ENCODE measurements around the gene CENPM.

The CENPM gene

DNA sequence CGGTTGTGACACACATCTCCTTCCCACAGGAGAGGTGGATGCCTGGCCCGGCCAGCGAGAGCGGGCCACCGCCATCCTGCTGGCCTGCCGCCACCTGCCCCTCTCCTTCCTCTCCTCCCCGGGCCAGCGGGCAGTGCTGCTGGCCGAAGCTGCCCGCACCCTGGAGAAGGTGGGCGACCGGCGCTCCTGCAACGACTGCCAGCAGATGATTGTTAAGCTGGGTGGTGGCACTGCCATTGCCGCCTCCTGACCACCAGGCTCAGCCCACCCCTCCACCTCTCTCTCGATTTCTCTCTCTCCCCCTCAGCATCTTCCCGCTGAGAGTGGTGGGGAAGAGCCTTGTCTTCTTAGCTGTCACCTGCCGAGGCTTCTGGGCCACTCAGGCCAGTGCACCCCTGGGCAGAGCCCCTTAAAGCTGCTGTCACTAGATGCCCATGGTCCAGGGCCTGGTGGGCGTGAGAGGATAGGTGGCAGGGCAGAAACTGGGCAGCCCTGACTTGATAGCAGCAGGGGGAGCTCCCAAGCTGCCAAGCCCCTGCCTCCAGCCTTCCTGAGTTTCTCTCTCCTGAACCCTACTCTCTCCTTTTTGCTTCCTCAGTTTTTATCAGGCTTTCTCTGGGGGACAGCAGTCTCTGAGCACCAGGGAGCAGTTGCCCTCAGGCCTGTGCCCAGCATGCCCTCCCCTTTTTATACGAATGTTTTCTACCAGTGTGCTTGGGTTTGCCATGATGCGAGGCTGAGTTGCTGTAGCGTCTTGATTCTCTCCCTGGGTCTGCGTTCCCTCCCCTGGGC, 41.3 kb downstream of the CENPM start:
- no peak overlapping the region for H3K4me3 ChIP-seq (ENCODE audit: control insufficient read depth, low read depth, low read length)
- no peak for TF ChIP-seq CTCF (IDR thresholded peaks at IDR 0.05; ENCODE audit: control insufficient read depth, insufficient read depth, low read depth, low read length, missing control alignments)
- DNase-seq (ENCODE audit: low read depth), result no peak

- DNase-seq (ENCODE audit: low read depth), result no peak
- H3K4me3 ChIP-seq (ENCODE audit: control insufficient read depth, low read depth, low read length), result no peak overlapping the region
- no peak for TF ChIP-seq CTCF (IDR thresholded peaks at IDR 0.05; ENCODE audit: control insufficient read depth, insufficient read depth, low read depth, low read length, missing control alignments)
Observed at GRCh38 chr22:41904450-41905410, 42.2 kb downstream of the CENPM start.

DNA sequence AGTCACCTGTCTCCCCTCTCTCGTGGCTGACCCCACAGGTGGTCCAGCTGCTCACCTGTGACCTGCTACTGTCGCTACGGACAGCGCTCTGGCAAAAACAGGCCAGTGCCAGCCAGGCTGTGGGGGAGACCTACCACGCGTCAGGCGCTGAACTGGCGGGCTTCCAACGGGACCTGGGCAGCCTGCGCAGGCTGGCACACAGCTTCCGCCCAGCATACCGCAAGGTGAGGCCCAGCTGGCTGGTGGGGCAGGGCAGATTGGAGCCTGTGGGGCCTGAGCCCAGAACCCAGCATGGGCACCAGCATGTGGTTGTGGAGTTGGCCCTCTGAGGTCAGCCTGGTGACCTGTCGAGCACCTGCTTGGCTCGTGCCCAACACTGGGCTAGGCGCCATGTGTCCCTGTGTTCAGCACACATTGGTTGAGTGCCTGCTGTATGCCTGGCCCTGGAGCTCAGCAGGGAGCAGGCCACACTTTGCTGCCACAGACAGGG, 44.0 kb downstream of the CENPM start:
- no peak for TF ChIP-seq CTCF (IDR thresholded peaks at IDR 0.05; ENCODE audit: control insufficient read depth, insufficient read depth, low read depth, low read length, missing control alignments)
- DNase-seq (ENCODE audit: low read depth), result no peak
- H3K4me3 ChIP-seq (ENCODE audit: control insufficient read depth, low read depth, low read length), result no peak overlapping the region

DNA sequence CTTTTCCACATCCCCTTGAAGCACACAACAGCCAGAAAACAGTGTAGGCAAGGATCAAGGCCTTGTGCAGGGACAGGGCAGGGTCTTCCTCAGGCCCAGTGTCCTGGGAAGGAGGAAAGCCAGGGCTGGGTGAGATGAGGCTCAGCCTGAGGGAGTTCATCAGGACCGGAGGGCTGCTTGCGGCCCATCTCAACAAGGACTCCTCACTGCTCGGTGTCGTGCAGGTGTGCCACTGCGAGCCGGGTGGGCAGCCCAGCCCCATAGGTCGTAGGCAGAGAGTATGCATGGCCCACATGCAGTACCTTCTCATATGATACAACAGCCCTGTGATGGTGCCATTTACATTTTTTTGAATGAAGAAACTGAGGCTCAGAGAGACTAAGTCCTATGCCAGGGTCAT, 44.9 kb downstream of the CENPM start:
- no peak for DNase-seq (ENCODE audit: low read depth)
- H3K4me3 ChIP-seq (ENCODE audit: control insufficient read depth, low read depth, low read length), result no peak overlapping the region
- TF ChIP-seq CTCF (IDR thresholded peaks at IDR 0.05; ENCODE audit: control insufficient read depth, insufficient read depth, low read depth, low read length, missing control alignments), result no peak

DNA sequence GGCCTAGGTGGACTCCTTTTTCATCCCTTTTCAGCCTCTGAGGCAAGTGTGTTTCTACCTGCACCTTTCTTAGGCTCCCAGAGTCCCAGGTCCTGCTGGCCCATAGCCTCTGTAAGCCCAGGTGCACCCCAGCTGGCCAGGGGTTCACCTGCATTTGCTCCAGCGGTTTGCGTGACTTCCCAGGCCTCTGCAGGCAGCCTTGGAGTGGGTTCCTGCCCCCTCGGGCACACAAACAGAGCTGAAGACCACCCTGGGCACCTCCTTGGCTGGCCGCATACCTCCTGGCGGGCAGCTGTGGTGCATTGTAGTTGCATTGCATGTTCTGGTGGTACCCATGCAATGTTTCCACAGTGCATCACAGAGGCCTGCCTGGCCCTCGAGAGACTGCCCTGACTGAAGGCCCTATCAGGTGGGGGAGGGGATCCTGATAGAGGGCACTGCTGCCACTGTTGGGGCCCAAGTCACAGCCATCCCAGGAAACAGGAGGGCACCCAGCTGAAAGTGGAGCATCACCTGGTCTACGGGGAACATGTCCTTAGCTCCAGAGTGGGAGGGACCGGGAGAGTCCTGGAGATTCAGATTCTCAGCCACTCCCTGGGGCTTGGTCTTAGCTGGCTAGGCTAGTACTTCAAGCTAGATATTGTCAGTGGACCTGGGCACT, 46.2 kb downstream of the CENPM start:
- no peak overlapping the region for H3K4me3 ChIP-seq (ENCODE audit: control insufficient read depth, low read depth, low read length)
- DNase-seq (ENCODE audit: low read depth), result no peak
- no peak for TF ChIP-seq CTCF (IDR thresholded peaks at IDR 0.05; ENCODE audit: control insufficient read depth, insufficient read depth, low read depth, low read length, missing control alignments)

DNA sequence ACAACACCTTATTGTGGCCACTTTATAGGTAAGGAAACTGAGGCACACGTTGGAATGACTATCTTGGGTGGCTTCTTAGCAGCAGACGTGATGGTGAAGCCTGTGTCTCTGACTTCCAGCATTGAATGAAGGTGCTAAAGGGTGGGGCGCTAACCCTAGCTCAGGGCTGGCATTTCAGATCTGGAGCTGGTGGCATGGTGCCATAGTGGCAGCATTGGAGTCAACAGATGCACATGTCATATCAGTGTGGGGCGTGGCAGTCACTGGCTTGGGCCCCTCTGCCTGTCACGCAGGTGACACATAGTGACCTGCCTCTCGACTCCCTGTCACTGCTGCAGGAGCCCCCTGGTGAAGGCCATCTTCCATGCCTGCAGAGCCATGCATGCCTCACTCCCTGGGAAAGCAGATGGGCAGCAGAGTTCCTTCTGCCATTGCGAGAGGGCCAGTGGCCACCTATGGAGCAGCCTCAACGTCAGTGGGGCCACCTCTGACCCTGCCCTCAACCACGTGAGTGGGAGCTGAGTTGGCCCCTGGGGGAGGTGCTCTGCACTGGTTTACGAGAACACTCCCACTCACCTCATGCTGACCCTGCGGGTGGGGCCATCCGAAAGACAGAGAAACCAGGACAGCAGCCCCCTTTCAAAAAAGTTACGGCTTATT, 46.8 kb downstream of the CENPM start:
- TF ChIP-seq CTCF (IDR thresholded peaks at IDR 0.05; ENCODE audit: control insufficient read depth, insufficient read depth, low read depth, low read length, missing control alignments), result no peak
- no peak for DNase-seq (ENCODE audit: low read depth)
- no peak overlapping the region for H3K4me3 ChIP-seq (ENCODE audit: control insufficient read depth, low read depth, low read length)

Measured in AG09309 (cell line).